ENCODE data around the gene DAP. TPM values are rescaled to one million over a fixed set of nuclear protein-coding genes. Genes with fewer than 3 reads are reported as not detected.

Gene DAP
- total and polyA plus RNA-seq, 2 donors from 2014 or later = 123 to 133 TPM

DNA sequence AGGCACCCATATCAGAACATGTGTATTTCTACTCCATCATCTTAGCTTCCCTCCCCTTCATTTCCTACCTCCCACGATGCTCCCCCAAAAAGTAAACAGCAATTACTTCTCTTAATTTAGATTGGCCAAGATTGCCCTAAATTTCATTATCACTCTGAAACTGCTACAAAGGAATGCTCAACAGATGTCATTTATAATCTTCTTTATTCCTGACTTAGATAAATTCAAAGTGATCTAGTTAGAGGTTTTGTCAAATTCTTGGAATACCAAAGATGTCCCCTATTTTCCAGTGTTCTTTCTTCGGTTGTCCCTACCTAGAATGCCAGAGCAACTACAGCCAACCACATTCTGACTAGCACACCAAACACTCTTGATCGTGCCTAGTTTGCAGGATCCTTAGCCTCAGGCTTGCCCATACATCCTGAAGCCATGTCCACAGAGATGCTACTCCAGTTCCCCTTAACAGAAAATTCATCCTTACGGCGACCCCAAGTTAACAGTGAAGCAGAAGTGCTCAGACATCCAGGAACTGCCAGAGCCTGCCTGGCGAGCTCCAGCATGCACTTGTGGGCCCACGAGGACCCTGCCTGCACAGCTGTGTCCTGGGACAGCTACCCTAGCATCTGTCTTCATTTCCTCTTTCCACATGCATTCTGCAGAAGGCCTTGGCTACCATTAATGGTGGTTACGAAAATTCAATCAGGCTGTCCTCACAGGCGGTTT, 31.6 kb downstream of the DAP start:
- peaks cover 0 to 10% (median 5%) of the 10 kb centered on the region in 3 donors for H3K4me1 ChIP-seq (ENCODE audit: control insufficient read depth in 2 of 3, insufficient read depth in 2 of 3, low read depth in 1 of 3, low read length in 3 of 3)
- DNase-seq (no peak), FAIRE-seq (no peak)
- no peaks in the 10 kb centered on the region for H3K27me3 ChIP-seq (ENCODE audit: control insufficient read depth, insufficient read depth, low read length)
- peaks cover 0 to 3% (median 0%) of the 10 kb centered on the region in 3 donors for H3K36me3 ChIP-seq (ENCODE audit: control insufficient read depth in 2 of 3, insufficient read depth in 3 of 3, low read length in 3 of 3)
- no peak overlapping the region for H3K9ac ChIP-seq (ENCODE audit: low read length in 3 of 3)
- intact Hi-C loops (cut with DNase I) = no loop called here
- no peaks in the 10 kb centered on the region for H3K9me3 ChIP-seq (ENCODE audit: control insufficient read depth in 2 of 3, insufficient read depth in 1 of 3, low read length in 3 of 3)
- H3K4me3 ChIP-seq (ENCODE audit: low read length in 3 of 3) = no peak overlapping the region
- TF ChIP-seq, protein P1, sequence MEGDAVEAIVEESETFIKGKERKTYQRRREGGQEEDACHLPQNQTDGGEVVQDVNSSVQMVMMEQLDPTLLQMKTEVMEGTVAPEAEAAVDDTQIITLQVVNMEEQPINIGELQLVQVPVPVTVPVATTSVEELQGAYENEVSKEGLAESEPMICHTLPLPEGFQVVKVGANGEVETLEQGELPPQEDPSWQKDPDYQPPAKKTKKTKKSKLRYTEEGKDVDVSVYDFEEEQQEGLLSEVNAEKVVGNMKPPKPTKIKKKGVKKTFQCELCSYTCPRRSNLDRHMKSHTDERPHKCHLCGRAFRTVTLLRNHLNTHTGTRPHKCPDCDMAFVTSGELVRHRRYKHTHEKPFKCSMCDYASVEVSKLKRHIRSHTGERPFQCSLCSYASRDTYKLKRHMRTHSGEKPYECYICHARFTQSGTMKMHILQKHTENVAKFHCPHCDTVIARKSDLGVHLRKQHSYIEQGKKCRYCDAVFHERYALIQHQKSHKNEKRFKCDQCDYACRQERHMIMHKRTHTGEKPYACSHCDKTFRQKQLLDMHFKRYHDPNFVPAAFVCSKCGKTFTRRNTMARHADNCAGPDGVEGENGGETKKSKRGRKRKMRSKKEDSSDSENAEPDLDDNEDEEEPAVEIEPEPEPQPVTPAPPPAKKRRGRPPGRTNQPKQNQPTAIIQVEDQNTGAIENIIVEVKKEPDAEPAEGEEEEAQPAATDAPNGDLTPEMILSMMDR (IDR thresholded peaks at IDR 0.05; ENCODE audit: borderline replicate concordance, extremely low read depth, insufficient read depth) = no peak
- no peak overlapping the region for H3K27ac ChIP-seq (ENCODE audit: low read depth in 2 of 2, low read length in 2 of 2)

- no peaks in the 10 kb centered on the region for H3K9me3 ChIP-seq (ENCODE audit: control insufficient read depth in 2 of 3, insufficient read depth in 1 of 3, low read length in 3 of 3)
- H3K9ac ChIP-seq (ENCODE audit: low read length in 3 of 3) = no peak overlapping the region
- no peak for FAIRE-seq
- no peak overlapping the region for H3K4me3 ChIP-seq (ENCODE audit: low read length in 3 of 3)
- no peak overlapping the region for H3K27ac ChIP-seq (ENCODE audit: low read depth in 2 of 2, low read length in 2 of 2)
- TF ChIP-seq, protein P1 (IDR thresholded peaks at IDR 0.05; ENCODE audit: borderline replicate concordance, extremely low read depth, insufficient read depth) = no peak
- H3K27me3 ChIP-seq (ENCODE audit: control insufficient read depth, insufficient read depth, low read length) = no peaks in the 10 kb centered on the region
- H3K36me3 ChIP-seq (ENCODE audit: control insufficient read depth in 2 of 3, insufficient read depth in 3 of 3, low read length in 3 of 3) = peaks cover 0 to 3% (median 0%) of the 10 kb centered on the region in 3 donors
- H3K4me1 ChIP-seq (ENCODE audit: control insufficient read depth in 2 of 3, insufficient read depth in 2 of 3, low read depth in 1 of 3, low read length in 3 of 3) = peaks cover 0 to 4% (median 4%) of the 10 kb centered on the region in 3 donors
- no peak for DNase-seq
- intact Hi-C loops (cut with DNase I) = no loop called here
Observed at GRCh38 chr5:10728679-10729078, 32.4 kb downstream of the DAP start.

DNA sequence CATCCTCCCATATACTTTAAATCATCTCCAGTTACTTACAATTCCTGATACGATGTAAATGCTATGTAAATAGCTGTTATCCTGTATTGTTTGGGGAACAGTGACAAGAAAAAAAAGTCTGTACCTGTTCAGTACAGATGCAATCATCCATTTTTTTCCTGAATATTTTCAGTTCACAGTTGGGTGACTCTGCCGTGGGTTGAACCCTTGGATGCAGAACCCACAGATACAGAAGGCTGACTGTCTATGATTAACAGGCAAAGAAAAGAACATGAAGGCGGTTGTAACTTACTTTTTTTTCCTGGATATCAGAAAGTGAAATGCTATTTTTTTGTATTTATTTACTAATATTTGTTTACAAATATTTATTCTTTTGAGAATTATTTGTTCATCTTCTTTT, 33.2 kb downstream of the DAP start:
- Histone ChIP-seq H3K27me3 (ENCODE audit: control insufficient read depth, insufficient read depth, low read length) (no peaks in the 10 kb centered on the region), H3K36me3 (ENCODE audit: control insufficient read depth in 2 of 3, insufficient read depth in 3 of 3, low read length in 3 of 3) (peaks cover 0 to 3% (median 0%) of the 10 kb centered on the region in 3 donors), H3K4me1 (ENCODE audit: control insufficient read depth in 2 of 3, insufficient read depth in 2 of 3, low read depth in 1 of 3, low read length in 3 of 3) (peaks cover 0 to 4% (median 0%) of the 10 kb centered on the region in 3 donors), H3K27ac (ENCODE audit: low read depth in 2 of 2, low read length in 2 of 2) (no peak overlapping the region), H3K9ac (ENCODE audit: low read length in 3 of 3) (no peak overlapping the region), H3K4me3 (ENCODE audit: low read length in 3 of 3) (no peak overlapping the region), H3K9me3 (ENCODE audit: control insufficient read depth in 2 of 3, insufficient read depth in 1 of 3, low read length in 3 of 3) (no peaks in the 10 kb centered on the region)
- TF ChIP-seq, protein P1 (IDR thresholded peaks at IDR 0.05; ENCODE audit: borderline replicate concordance, extremely low read depth, insufficient read depth) = no peak
- FAIRE-seq = no peak
- DNase-seq = no peak
- intact Hi-C loops (cut with DNase I) = no loop called here
